ENCODE results near the gene TRAPPC2L. TPM values are rescaled to one million over a fixed set of nuclear protein-coding genes. Genes with fewer than 3 reads are reported as not detected.
A peak's percentile ranks its signal among the peaks of the same experiment; 100 is the strongest.

Gene TRAPPC2L
- total and polyA plus RNA-seq, 2 donors from 2014 or later = 48.3 to 155 TPM

GRCh38 chr16:88881675-88882357, 24.9 kb downstream of the TRAPPC2L start:
- Histone ChIP-seq H3K9me3 (ENCODE audit: control insufficient read depth in 2 of 3, insufficient read depth in 1 of 3, low read length in 3 of 3) (no peaks in the 10 kb centered on the region), H3K9ac (ENCODE audit: low read length in 3 of 3) (no peak overlapping the region), H3K36me3 (ENCODE audit: control insufficient read depth in 2 of 3, insufficient read depth in 3 of 3, low read length in 3 of 3) (no peaks in the 10 kb centered on the region), H3K4me3 (ENCODE audit: low read length in 3 of 3) (no peak overlapping the region), H3K4me1 (ENCODE audit: control insufficient read depth in 2 of 3, insufficient read depth in 2 of 3, low read depth in 1 of 3, low read length in 3 of 3) (peaks cover 0 to 6% (median 0%) of the 10 kb centered on the region in 3 donors), H3K27me3 (ENCODE audit: control insufficient read depth, insufficient read depth, low read length) (no peaks in the 10 kb centered on the region), H3K27ac (ENCODE audit: low read depth in 2 of 2, low read length in 2 of 2) (no peak overlapping the region)
- TF ChIP-seq, protein P1, sequence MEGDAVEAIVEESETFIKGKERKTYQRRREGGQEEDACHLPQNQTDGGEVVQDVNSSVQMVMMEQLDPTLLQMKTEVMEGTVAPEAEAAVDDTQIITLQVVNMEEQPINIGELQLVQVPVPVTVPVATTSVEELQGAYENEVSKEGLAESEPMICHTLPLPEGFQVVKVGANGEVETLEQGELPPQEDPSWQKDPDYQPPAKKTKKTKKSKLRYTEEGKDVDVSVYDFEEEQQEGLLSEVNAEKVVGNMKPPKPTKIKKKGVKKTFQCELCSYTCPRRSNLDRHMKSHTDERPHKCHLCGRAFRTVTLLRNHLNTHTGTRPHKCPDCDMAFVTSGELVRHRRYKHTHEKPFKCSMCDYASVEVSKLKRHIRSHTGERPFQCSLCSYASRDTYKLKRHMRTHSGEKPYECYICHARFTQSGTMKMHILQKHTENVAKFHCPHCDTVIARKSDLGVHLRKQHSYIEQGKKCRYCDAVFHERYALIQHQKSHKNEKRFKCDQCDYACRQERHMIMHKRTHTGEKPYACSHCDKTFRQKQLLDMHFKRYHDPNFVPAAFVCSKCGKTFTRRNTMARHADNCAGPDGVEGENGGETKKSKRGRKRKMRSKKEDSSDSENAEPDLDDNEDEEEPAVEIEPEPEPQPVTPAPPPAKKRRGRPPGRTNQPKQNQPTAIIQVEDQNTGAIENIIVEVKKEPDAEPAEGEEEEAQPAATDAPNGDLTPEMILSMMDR (IDR thresholded peaks at IDR 0.05; ENCODE audit: borderline replicate concordance, extremely low read depth, insufficient read depth) = no peak
- no peak for DNase-seq
- intact Hi-C loops (cut with DNase I) = no loop called here
- no peak for FAIRE-seq

DNA sequence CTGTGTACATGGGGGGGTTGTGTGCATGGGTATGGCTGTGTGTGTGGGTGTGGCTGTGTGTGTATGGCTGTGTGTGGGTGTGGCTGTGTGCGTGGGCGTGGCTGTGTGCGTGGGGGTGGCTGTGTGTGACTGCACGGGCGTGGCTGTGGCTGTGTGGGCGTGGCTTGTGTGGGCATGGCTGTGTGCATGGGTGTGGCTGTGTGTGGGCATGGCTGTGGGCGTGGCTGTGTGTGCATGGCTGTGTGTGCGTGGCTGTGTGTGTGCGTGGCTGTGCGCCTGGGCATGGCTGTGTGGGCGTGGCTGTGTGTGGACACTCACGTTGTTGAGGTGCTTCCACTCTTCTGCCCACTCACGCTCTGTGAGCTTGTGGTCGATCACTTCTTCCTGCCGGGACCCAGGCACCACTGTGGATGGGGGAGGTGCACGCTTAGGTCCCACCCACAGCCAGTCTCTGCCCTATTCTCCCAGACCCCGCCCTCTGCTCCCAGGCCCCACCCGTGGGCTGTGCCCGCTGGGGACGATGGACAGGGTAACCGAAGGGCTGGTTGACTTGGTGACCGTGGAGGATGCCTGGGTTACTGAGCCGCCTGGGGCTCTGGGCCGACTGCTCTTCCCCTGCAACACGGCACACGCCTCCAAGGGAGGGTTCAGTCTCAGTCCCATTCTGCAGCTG, 25.6 kb downstream of the TRAPPC2L start:
- H3K27me3 ChIP-seq (ENCODE audit: control insufficient read depth, insufficient read depth, low read length) = no peaks in the 10 kb centered on the region
- H3K9ac ChIP-seq (ENCODE audit: low read length in 3 of 3) = no peak overlapping the region

GRCh38 chr16:88883117-88883895, 26.4 kb downstream of the TRAPPC2L start:
- no peak for FAIRE-seq
- H3K9ac ChIP-seq (ENCODE audit: low read length in 3 of 3) = no peak overlapping the region

More for the DNA sequence above, 25.6 kb downstream of the TRAPPC2L start:
- intact Hi-C loops (cut with DNase I) = no loop called here
- DNase-seq (peak in 1 of 5 donors; percentile 72), FAIRE-seq (no peak)
- Histone ChIP-seq H3K27ac (ENCODE audit: low read depth in 2 of 2, low read length in 2 of 2) (no peak overlapping the region), H3K4me3 (ENCODE audit: low read length in 3 of 3) (no peak overlapping the region), H3K36me3 (ENCODE audit: control insufficient read depth in 2 of 3, insufficient read depth in 3 of 3, low read length in 3 of 3) (no peaks in the 10 kb centered on the region), H3K9me3 (ENCODE audit: control insufficient read depth in 2 of 3, insufficient read depth in 1 of 3, low read length in 3 of 3) (no peaks in the 10 kb centered on the region), H3K4me1 (ENCODE audit: control insufficient read depth in 2 of 3, insufficient read depth in 2 of 3, low read depth in 1 of 3, low read length in 3 of 3) (peaks cover 0 to 6% (median 0%) of the 10 kb centered on the region in 3 donors)
- TF ChIP-seq, protein P1 (IDR thresholded peaks at IDR 0.05; ENCODE audit: borderline replicate concordance, extremely low read depth, insufficient read depth) = no peak

More at GRCh38 chr16:88883117-88883895, 26.4 kb downstream of the TRAPPC2L start:
- TF ChIP-seq, protein P1 (IDR thresholded peaks at IDR 0.05; ENCODE audit: borderline replicate concordance, extremely low read depth, insufficient read depth) = no peak
- H3K36me3 ChIP-seq (ENCODE audit: control insufficient read depth in 2 of 3, insufficient read depth in 3 of 3, low read length in 3 of 3) = no peaks in the 10 kb centered on the region
- no peak overlapping the region for H3K4me3 ChIP-seq (ENCODE audit: low read length in 3 of 3)
- DNase-seq = no peak
- H3K4me1 ChIP-seq (ENCODE audit: control insufficient read depth in 2 of 3, insufficient read depth in 2 of 3, low read depth in 1 of 3, low read length in 3 of 3) = peaks cover 0 to 6% (median 0%) of the 10 kb centered on the region in 3 donors
- intact Hi-C loops (cut with DNase I) = no loop called here
- H3K27ac ChIP-seq (ENCODE audit: low read depth in 2 of 2, low read length in 2 of 2) = no peak overlapping the region
- H3K27me3 ChIP-seq (ENCODE audit: control insufficient read depth, insufficient read depth, low read length) = no peaks in the 10 kb centered on the region
- H3K9me3 ChIP-seq (ENCODE audit: control insufficient read depth in 2 of 3, insufficient read depth in 1 of 3, low read length in 3 of 3) = no peaks in the 10 kb centered on the region
